AML-193 (cell line): Measurements from ENCODE around the gene ANKRD12.
"Not testable (repeated sequence)": the region's sequence is repeated elsewhere in the genome, so short reads cannot be mapped to it uniquely, and the experiment has no call there.

ENCODE experiments used
- DNase-seq, 2 experiments: peaks; one replicate each; lab custom pipeline; 2025; lab: John Stamatoyannopoulos, UW

Gene ANKRD12

DNA sequence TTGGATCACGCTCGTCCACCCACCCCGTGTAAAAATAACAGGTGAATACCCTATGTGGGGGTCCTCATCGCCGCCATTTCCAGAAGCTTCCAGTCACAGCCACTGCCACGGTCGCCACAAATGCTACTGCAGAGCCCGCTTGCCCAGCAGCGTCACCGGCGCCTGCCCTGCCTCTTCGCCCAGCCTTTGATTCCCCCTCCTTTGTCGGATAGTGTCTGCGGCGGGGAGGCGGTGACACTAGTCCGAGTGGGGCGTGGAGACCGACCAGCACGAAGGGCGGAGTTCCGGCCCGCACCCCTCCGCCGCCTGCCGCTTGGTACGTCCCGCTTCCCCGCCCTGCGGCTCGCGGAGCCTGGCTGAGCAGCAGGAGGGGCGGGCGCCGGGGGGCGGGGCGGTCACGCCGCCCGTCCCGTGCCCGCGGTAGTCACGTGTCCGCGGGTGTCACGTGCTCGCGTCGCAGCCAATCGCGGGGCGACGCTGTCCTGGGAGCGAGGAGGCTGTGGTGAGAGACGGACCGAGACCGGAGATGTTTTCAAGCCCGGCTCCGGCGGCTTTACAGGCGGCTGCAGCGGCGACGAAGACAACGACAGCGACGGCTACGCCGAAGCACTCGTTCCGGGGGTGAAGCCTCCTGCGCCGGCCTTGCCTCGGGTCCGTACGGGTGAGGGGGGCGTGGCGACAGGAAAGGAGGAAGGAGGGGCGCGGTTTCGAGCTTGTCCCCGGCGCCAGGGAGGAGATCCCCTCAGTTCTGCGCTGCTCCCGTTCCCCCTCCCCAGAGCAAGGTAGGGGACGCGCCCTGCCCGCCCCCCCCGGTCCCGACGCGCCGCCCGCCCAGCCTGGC lies at the start of gene ANKRD12:
TSS of gene ANKRD12 (plus strand) at position 467 of the 841 bp plus-strand sequence. CDS start 45,652 bp downstream, outside the sequence.
- DNase-seq = peak; percentile 87 to 90

DNA sequence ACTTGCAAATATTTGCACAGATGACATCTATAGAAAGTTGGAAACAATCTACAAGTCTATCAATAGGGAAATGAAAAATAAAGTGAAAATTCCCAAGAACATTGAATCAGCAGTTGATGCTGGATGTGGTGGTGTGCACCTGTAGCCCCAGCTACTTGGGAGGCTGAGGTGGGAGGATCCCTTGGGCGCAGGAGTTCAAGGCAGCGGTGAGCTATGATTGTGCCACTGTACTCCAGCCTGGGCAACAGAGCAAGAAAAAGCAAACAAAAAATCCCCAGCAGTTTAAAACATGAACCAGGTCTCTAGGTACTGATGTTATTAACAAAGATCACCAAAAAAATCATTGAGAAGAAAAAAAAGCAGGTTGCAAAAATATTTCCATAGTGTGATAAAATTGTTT lies 49.4 kb upstream of the ANKRD12 start:
- DNase-seq = no peak

DNA sequence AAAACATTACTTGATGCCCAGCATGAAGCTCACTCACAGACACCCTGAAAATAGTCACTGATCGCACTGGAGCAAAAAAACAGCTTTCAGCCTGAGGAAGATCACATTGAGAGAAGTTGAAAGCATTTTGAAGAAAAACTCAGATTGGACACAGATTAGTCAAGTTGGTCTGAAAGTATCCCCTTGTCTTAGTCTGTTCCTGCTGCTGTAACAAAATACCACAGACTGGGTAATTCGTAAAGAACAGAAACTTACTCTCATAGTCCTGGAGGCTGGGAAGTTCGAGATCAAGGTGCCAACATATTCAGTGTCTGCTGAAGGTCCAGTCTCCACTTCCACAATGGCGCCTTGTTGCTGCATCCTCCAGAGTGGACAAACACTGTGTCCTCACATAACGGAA lies 48.3 kb upstream of the ANKRD12 start:
- no peak for DNase-seq

DNA sequence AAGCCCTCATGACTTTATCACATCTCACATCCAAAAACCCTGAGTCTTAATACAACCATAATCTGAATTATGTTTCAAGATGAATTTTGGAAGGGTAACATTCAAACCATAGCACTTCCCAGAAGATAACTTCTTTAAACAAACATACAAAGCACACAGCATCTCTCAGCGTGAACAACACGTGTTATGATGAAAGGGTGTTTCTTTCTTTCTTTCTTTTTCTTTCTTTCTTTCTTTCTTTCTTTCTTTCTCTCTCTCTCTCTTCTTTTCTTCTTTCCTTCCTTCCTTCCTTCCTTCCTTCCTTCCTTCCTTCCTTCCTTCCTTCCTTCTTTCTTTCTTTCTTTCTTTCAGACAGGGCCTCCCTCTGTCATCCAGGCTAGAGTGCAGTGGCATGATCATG lies 47.9 kb upstream of the ANKRD12 start:
- DNase-seq = not testable (repeated sequence)

DNA sequence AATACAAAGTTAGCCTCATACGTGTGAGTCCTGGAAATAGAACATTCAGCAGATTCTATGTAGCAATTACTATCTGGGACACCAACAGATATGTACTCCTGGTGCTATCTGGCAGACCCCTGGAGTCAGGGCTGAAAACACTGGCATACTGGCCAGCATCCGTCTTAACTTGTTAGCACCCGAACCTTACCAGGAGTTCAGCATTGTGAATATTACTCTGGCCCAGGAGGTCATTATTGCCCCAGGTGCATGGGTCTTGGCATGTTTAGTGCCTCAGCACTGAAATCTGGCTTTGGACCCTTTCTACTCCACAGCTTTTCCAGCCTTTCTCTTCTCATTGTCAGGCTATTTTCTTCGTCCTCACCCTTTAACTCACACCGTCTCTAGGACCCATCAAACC lies 46.0 kb upstream of the ANKRD12 start:
- DNase-seq = no peak

DNA sequence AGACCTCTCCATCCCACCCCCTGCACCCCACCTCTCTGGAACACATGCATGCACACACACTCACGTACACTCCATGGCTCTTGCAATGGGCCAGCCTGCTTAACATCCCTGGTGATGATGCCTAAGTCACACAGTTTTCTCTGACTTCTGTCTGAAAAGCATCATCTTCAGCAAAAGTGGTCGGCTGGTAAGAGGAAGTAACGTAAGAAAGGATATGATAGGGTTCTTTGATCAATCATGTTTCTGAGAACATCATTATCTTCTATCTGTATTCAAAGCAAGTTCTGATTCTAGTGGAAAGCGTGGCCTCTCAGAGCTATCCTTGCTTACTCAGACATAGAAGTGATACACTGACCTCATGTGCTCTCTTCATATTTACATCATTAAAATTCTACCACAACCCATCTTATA lies 45.5 kb upstream of the ANKRD12 start:
- no peak for DNase-seq

DNA sequence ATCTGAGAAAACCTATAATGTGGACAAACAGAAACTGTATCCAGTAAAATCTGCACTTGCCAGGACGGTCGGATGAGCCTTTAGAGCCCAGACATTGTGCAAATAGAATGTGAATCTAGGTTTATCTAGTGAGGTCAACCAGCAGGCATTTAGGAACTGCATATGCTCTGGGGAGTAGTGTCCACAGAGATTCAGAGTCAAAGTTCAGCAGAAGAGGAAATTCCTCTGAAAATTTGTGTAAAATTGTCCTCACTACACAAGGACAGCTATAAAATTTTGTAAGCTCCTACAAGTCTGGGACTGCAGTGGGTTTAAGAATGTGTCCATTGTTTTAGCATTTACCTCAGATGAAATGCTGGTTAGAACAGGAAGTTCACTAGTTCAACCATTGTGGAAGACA lies 43.9 kb upstream of the ANKRD12 start:
- no peak for DNase-seq

DNA sequence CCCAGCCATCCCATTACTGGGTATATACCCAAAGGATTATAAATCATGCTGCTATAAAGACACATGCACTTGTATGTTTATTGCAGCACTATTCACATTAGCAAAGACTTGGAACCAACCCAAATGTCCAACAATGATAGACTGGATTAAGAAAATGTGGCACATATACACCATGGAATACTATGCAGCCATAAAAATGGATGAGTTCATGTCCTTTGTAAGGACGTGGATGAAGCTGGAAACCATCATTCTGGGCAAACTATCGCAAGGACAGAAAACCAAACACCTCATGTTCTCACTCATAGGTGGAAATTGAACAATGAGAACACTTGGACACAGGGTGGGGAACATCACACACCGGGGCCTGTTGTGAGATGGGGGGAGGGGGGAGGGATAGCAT lies 43.5 kb upstream of the ANKRD12 start:
- DNase-seq = not testable (repeated sequence)

DNA sequence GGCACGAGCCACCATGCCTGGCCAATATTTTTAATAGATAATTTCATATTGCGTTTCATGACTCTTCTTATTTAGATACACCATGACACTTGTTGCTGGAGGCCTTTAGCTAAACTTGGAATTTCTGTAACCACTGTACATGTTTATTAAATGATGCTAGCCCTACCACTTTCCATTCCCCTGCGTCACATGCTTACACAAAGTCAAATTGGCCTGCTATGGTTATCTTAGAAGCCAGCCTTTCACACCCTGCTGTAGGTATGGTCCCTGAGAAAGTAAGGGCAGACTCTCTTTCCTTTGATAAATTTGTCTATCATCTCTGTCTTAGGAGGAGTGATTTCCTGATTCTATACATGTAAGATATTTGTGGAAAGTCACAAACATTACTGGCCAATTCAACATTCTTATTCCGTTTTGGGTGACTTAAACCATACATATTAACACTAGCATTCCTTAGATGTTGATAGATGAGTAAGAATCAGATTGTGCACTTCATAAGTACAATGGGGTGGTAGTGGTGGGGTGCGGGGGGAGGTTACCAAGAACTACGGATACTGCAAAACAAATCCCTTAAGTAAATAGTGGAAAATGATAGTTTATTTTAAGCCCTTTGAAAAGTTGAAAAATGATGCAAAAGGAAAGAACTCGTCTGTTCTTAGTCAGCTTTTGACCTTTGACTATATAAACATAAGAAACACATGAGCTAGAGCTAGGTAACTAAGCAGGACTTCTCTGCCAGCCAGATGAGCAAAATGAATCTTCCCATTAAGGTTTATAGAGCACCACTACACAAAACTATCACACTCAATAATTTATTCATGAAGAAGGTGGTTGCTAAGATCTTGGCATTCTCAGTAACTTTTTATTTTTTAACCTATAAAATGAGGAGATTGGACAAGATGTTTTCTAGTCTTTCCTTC lies 42.0 kb upstream of the ANKRD12 start:
- no peak for DNase-seq

DNA sequence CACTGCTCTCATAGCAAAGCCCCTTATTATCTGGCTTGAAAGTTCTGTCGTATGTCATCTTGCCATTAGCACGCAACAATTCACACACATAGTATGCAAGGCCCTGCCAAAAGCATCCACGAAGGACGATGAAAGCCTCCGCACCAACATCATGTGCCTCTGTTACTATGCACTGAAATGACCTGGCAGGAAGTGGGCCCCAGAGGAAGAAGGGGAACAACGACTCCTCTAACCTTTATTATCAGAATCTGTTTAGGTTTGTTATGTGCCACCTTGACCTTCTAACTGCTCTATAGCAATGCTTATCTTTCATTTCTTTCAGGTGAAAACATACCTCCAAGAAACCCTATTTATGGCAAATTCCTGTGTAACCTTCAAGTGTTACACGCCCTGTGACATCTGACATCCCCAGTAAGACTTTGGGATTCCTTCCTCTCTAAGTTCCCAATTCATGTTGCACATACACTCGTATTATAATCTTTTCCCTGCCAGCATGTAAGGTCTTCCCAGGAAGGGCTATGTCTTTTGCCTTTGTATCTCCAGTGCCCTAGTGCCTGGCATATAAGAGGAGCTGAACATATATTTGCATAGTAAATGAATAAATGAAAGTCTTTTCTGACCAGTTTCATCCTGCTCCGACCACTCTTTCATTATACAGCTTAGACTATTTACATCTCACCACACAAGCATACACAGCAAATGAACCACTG lies 41.1 kb upstream of the ANKRD12 start:
- no peak for DNase-seq

DNA sequence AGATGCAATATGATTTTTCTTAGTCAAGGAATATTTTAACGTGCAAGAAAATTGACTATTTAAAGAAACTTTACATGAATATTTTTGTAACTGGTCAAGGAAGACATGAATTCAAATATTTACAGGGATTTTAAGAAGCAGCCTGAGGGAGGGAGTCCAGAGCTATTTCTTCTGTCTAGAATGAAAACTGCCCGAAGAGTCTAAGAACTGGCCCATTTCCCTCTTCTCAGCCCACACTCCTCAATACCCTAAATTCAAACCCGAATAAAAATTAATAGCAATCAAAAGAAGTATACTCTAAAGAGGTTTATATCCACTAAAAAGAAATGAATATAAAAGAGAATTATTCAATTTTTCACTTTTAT lies 40.6 kb upstream of the ANKRD12 start:
- no peak for DNase-seq

DNA sequence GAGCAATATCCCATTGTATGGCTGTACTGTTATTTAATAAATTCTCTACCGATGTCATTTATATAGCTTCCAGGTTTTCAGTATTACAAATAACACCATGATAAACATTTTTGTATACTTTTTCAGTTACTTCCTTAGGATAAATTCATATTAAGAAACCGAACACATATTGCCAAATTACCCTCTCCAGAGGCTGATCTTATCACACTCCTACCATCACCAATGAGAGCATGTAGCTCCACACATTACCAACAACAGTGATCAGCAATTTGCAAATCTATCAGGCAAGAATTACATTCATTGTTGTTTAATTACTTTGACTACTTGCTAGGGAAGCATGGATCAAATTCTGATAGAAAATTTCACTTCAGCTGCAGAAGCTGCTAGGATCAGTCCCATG lies 39.9 kb upstream of the ANKRD12 start:
- DNase-seq = no peak

DNA sequence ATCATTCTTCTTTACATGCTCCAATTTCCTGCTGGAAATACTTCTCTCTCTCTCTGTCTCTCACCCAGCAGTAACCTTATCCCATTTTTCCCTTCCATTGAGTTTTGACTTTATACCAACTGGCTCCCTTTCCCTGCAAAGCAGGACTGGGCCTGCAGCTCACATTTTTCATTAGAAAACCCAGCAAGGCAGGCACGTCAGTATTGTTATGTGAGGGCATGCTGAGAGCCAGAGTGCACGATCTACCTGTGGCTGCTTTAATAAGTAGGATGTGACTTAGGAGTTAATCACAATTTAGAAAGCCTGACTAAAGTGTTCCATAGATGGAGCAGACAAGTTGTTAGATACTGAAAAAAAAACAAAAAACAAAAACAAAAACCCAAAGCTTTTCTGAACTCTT lies 39.2 kb upstream of the ANKRD12 start:
- no peak for DNase-seq

DNA sequence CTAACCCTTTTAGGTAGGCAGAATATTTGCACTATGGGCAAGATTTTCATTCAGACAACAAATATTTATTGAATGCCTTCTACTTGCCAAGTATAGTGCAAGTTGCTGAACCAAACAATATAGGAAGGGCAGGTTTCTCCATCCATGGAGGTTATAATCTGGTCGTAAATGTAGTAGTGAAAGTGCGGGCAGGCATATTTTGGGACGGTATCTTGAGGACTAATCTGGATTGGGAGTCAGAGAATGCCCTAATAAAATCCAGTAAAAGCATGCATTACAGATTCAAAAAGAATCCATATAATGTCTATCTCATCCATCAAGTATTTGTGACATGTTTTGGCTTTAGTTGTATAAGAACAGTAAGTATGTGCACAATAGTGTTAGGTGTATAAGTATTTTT lies 35.8 kb upstream of the ANKRD12 start:
- DNase-seq = no peak

DNA sequence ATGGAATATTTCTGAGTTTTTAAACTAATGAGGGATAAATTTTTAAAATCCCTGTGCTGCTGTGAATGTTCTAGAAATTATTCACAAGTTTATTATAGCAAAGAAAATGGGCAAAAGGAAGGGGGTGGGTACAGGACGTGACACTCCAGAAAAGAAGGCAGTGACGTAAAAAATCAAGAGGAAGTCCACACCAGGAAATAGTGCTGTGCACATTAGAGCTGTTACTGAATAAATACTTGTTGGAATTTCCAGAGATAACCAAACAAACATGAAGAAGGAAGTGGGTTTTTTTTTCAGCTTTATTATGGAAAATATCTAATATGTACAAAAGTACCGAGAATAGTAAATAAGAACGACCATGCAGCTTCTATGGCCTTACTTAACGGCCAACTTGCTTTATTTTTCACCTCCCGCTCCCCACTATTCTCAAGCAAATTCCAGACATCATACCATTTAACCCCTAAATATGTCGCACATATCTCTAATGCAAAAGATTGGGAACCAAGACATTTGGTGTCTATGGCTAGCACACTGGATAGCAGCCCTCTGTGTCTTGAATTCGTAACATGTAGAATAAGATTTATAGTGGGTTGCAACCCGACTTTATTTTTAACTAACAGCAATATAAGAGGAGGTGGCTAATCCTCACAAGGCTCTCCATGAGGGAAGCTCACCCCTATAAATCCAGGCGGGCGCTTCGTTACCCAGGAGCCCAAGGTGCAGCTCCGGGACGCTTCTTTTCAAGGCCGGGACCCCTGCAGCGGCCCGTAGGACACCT lies 34.7 kb upstream of the ANKRD12 start:
- DNase-seq = peak; percentile 60 to 74

DNA sequence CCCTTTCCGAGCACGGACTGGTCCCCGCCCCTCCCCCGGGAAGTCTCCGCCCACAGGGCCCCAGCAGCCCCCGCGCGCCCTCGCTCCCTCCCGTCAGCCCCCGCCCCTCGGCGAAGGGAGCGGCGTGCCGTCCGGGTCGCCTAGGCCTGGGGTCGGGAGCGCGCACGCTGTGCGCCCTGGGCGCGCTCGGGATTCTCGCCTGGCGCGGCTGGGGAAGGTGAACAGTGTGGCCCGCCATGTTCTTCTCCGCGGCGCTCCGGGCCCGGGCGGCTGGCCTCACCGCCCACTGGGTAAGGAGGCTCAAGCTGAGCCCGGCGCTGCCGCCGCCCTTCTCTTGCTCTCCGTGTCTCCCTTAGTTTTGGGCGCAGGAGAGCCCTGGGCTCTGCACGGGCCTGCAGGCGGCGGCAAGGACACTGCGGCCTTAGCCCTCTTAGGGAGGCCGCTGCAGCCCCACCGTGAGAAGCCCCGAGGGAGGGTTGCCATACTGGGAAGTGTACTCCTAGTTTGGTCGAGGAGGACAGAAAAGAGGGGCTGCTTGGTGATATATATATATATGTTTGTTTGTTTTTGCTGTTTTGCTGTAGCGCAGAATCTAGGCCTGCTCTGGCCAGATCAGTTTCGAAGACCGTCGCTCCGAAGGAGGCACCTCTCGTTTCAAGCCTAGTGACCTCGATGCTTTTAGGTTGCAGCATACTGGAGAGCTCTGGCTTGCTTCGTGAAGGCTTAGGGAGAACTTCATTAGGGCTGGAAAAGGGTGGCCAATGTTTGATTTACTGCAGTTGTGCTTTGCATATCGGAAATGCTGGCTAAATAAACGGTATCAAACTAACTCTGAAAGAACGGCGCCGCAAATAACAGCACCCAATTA lies 33.8 kb upstream of the ANKRD12 start, which contains the start of gene NDUFV2:
TSS of gene NDUFV2 (plus strand) at position 192 of the 868 bp plus-strand sequence. CDS start at position 237, 45 bp downstream.
- DNase-seq = peak; percentile 87 to 88

DNA sequence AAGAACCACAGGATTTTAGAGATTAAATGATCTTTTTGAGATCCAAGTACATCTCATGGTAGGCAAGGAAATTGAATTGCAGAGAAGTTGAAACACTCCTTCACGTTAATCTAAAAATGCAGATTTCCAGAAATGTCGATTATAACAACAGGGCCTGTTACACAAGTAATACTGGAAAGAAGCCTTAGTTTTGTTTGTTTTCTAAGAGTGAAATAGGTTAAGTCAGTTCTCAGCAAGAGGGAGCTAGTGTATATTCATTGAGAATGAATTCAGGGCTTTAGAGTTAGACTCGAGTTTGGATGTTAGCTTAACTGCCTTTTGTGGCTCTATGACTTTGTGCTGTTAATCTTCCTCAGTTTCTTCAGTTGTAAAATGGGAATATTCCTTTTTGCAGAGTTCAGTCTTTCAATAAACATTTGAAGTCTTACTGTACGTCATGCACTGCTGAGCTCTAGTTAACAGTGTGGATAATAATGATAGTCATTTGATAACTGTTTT lies 33.2 kb upstream of the ANKRD12 start:
- DNase-seq = no peak

DNA sequence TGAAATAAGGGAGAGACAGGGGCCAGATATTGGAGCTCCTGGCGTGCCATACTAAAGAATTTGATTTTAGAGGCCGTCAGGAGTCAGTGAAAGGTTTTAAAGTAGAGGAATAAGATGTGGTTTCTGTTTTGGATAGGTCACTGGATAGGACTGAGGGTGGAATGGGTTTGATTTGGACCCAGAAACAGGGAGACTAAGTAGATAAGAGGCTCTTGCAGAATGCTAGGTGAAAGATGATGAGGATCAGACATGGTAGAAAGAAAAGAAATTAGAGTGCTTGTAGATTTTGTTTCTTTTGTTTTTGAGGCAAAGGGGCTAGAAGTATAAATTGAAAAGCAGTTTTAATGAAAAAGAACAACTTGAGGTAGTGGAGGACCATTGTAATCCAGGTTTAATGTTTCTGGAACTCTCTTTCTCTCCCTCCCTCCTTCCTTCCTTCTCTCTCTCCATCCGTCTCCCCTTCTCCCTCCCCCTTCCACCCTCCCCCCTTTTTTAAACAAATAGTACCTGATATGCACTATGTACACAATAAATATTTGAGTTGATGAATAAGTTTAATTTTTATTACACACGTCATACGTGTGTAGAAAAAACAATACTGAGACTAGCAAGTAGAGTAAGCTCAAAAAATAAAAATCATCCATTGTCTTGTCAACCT lies 32.2 kb upstream of the ANKRD12 start:
- DNase-seq = no peak

DNA sequence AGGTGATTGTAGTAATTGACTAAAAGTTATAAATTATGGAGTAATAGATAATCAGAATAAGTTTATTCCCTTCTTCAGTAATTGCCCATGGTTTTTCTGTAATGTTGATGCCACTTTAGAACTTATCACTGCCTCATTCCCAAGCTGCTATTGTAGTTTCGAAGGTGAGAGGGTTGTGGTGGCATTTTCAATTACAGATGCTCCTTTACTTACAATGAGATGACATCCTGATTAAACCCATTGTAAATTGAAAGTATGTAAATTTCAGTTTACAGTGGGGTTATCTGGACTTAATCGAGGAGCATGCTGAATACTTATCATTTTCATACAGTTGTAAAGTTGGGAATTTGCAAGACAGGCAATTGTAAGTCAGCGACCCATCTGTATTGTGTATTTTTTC lies 31.2 kb upstream of the ANKRD12 start:
- no peak for DNase-seq

DNA sequence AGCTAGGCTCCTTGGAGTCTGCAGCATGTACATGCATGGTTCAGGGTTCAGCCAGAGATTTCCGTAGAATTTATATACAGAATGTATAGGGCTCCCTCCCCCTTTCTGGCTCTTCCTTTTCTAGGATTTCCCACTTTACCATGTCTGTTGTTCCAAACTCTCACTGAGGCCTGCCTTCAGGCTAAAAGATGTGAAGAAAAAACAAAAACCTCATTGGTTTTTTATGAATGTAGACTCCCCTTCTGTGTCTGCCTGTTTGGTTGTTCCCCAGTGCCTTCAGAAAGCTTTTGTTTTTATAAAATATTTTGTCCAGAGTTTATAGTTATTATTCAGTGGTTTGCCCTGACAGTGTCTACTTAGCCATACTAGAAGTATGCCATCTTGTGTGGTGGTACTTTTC lies 30.5 kb upstream of the ANKRD12 start:
- DNase-seq = no peak
